GM12873 (cell line): Measurements from ENCODE around the gene SH3BP4.

Experiments used
- TF ChIP-seq, protein P1 (sequence below): IDR thresholded peaks from 2 replicates; pipeline ENCODE4 v1.5.1; 2012; ENCODE audit warnings: low read depth, mild to moderate bottlenecking, moderate library complexity, low read length, control low read depth; ENCODE audit not compliant: insufficient read depth; ENCODE audit errors: missing control alignments

SH3BP4 gene

DNA sequence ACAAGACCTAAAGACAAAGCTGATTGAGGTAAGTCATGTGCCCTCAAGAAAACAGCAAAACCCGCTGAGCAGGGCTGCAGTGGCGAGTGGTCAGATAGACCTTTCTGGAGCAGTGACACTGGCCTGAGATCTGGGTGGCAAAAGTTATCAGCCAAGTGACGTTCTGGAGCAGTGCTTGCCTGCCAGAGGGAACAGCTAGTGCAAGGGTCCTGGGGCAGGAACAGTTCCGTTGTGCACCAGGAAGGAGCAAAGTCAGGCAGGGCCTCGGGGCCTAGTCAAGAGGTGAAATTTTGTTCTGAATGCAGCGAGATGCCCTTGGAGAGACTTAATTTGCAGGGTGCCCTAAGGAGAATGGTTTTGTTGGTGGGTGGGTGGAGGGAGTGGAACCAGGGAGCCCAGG lies 67.0 kb downstream of the SH3BP4 start:
- TF ChIP-seq, protein P1, sequence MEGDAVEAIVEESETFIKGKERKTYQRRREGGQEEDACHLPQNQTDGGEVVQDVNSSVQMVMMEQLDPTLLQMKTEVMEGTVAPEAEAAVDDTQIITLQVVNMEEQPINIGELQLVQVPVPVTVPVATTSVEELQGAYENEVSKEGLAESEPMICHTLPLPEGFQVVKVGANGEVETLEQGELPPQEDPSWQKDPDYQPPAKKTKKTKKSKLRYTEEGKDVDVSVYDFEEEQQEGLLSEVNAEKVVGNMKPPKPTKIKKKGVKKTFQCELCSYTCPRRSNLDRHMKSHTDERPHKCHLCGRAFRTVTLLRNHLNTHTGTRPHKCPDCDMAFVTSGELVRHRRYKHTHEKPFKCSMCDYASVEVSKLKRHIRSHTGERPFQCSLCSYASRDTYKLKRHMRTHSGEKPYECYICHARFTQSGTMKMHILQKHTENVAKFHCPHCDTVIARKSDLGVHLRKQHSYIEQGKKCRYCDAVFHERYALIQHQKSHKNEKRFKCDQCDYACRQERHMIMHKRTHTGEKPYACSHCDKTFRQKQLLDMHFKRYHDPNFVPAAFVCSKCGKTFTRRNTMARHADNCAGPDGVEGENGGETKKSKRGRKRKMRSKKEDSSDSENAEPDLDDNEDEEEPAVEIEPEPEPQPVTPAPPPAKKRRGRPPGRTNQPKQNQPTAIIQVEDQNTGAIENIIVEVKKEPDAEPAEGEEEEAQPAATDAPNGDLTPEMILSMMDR: no peak

- TF ChIP-seq, protein P1: no peak
Measured at GRCh38 chr2:235021752-235022151, 69.9 kb downstream of the SH3BP4 start.

DNA sequence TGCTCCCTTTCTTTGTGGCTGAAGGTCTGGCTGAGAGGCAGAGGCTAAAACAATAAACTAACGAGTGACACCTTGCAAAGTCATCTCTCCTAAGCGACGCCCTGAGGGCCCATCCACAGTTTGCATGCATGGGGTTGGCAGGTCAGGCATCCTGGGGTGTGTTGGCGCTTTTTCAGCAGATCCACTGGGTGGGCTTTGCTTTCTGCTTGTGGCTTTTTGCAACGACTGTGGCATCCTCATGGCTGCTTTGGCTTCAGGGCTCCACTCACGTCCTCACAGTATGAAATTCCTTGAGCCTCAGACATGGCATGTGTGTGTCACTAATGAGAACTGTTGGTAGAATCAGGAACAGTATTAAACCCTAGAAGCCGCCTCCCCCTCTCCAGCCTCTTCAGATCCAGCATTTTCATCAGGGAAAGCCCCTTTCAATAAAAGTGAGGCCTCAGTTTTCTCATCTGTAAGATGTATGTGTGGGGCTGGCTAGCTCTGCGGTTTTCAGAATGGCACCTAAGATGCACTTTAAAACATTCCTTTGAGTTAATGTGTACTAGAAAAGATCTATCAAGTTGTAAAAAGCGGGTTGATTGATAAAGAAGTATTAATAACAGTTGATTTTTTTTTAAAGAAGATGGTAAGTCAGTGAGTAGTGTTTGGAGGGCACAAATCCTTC lies 72.5 kb downstream of the SH3BP4 start:
- TF ChIP-seq, protein P1: no peak

- TF ChIP-seq, protein P1: no peak
Measured at GRCh38 chr2:235024931-235025773, 73.3 kb downstream of the SH3BP4 start.

GRCh38 chr2:235025800-235026536 lies 74.2 kb downstream of the SH3BP4 start:
- TF ChIP-seq, protein P1: no peak

GRCh38 chr2:235026649-235027557 lies 75.1 kb downstream of the SH3BP4 start:
- TF ChIP-seq, protein P1: no peak
